HG03354 (cell line): ENCODE measurements around the gene EFCAB13.
"Not testable (repeated sequence)": the region's sequence is repeated elsewhere in the genome, so short reads cannot be mapped to it uniquely, and the experiment has no call there.

Experiments
- ATAC-seq: cut with Tn5 transposase; IDR thresholded peaks from one replicate; pipeline ENCODE4 v1.9.1; 2021; ENCODE audit warnings: mild to moderate bottlenecking; ENCODE audit not compliant: unreplicated experiment, poor library complexity, severe bottlenecking

Gene EFCAB13

DNA sequence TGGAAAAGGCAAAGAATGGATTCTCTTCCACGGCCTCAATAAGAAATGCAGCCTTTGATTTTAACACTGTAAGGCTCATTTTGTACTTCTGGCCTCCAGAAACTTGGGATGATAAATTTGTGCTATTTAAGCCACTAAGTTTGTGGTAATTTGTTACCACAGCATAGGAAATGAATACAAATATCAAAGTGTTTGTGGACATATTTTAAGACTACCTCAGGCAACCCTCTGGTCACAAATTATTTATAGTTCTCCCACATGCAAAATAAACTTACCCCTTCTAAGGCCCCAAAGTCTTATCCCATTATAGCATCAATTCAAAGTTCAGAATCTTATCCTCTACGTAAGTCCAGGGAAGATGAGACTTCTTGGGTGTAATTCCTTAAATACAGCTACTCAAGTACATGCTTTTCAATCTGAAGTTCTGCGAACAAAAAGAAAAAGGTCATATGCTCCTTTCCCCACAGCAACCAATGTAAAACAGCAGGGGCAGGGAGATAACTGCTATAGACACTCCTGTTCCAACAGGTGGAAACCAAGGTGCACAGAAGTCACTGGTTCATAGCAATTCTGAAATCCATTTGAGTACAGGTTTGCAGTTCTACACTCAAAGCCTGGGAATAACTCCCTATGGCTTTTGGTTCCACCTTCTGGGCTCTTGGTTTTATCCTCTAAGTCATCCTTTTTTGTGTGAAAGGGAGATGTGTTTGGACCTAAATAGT is 5.4 kb upstream of the EFCAB13 start:
- ATAC-seq: no peak

- ATAC-seq: no peak
These were observed 2.8 kb upstream of the EFCAB13 start for GRCh38 chr17:47320879-47321502.

DNA sequence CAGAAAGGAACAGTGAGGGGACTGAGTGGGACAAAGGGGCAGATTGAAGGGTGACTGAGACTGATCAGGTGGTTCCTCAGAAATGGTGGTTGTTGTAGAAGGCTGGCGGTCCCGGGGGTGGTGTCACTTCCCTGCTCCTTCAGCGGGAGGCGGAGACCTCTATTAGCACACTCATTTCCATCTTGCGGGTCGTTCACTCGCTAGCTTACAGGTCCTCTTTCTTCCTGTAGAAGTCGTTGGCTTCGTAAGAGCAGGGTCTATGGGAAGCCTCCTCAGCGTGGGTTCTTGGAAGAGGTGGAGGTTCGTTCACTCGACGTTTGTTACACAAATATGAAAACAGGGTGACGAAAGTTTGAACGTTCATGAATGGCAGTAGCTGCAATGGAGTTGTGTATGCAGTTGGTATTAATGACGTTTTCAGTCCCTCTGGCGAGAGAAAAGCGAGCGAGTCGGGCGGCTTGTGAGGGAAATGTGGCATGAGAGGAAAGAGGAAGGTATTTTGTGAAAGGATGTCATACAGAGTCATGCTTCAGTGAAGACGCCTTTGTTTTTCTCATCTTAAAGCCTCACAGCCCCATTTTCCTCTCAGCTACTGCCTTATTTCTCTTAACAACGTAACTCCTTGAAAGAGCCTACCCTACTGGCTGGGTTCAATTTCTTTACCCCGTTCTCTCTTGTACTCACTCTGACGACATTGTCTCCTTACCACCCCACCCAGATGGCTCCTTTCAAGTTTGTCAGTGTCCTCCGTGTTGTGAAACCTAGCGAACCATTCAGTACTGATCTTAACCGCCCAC is 667 bp downstream of the EFCAB13 start:
- ATAC-seq: peak; percentile 52

- ATAC-seq: no peak
These were observed 1.4 kb downstream of the EFCAB13 start for GRCh38 chr17:47325176-47325575.

DNA sequence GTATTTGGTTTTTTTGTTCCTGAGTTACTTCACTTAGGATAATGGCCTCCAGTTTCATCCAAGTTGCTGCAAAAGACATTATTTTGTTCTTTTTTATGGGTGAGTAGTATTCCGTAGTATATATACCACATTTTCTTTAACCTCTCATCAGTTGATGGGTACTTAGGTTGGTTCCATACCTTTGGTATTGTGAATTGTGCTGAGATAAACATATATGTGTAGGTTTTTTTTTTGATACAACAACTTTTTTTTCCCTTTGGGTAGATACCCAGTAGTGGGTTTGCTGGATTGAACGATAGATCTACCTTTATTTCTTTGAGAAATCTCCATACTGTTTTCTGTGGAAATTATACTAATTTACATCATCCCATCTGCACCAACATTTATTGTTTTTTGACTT is 6.8 kb downstream of the EFCAB13 start:
- no peak for ATAC-seq

DNA sequence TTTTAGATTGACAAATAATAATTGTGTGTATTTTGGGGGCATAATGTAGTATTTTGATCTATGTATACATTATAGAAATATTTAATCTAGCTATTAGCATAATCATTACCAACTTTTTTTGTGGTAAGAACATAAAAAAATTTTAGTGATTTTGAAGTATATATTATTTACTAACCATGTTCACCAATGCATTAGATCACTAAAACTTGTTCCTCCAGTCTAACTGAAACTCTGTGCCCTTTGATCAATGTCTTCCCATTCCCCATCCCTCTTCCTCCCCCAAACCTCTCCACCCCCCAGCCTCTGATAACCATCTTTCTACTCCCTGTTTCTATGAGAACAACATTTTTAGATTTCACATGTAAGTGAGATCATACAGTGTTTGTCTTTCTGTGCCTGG is 8.5 kb downstream of the EFCAB13 start:
- no peak for ATAC-seq

DNA sequence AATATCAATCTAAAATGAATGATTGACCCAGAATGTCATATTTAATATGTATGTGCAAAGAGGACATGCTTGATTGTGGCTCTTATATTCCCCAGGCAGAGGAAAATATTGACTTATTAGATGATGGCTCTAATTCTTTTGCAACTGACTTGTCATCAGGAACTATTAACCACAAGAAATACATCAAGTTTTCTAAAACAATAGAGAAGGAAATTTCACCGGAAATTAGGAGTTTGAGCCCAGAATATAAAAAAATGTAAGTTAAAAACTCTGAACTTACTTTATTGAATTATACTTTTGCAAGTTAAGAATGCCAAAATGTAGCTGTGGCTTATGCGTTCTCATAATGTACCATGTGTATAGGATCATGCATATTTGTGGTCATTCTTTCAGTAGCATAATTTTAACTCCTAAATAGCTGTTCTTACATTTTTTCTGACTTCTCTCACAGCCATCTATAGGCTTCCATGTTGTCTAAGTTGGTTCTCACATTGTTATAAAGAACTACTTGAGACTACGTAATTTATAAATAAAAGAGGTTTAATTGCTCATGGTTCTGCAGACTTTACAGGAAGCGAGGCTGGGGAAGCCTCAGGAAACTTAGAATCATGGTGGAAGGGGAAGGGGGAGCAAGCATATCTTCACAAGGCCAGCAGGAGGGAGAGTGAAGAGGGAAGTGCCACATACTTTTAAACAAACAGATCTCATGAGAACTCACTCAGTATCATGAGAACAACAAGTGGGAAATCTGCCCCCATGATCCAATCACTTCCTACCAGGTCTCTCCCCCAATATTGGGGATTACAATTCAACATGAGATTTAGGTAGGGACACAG is 11.6 kb downstream of the EFCAB13 start:
- no peak for ATAC-seq

DNA sequence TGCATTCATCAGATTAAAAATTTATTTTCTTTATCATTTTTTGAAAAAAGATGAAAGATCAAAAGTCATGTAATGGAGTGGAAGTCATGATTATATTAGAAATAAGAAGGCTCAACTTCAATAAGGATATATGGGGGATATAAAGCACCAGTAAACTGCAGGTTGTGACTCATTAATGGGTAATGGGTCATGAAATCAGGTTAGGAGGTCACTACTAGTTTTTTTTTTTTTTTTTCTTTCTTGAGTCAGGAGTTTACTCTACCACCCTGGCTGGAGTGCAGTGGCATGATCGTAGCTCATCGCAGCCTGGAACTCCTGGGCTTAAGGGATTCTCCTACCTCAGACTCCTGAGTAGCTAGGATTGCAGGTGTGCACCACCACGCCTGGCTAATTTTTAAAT is 14.3 kb downstream of the EFCAB13 start:
- no peak for ATAC-seq

DNA sequence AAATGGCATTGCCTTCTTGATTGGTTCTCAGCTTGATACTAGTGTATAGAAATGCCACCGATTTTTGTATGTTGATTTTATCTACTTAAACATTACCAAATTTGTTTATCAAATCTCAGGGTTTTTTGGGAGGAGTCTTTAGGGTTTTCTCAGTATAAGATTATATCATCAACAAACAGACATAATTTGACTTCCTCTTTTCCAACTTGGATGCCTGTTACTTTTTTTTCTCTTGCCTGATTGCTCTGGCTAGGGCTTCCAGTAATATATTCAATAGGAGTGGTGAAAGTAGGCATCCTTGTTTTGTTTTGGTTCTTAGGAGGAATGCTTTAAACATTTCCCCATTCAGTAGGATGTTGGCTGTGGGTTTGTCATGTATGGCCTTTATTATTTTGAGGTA is 29.1 kb downstream of the EFCAB13 start:
- no peak for ATAC-seq

DNA sequence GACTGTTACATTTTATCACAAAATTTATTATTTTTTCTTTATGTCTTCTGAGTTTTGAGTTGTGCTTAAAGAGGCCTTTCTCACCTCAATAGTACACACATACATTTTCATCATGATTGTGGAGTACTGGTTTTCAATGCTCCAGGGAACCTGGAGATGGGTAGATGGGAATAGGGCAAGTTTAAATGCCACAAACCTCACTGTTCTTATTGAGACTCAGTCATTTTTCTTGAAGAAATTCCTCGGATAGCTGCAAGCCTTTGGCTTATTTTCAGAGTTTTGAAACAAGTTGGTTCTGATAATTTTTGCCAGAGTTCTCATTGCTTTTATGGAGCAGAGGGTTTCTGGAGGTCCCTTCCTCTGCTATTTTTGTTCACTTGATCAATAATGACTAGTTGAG is 34.9 kb downstream of the EFCAB13 start:
- no peak for ATAC-seq

DNA sequence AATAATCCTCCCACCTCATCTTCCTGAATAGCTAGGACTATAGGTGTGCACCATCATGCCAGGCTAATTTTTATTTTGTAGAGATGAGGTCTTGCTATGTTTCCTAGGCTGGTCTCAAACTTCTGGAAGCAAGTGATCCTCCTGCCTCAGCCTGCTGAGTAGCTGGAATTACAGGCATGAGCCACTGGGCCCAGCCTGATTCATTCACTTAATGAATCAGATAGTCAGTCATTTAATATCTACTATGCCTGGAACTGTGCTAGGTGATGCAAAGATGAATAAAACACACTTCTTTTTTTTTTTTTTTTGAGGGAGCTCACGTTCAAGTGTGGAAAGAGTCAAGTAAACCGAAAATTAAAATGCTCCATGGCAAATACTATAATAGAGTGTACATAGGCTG is 39.4 kb downstream of the EFCAB13 start:
- ATAC-seq: no peak

DNA sequence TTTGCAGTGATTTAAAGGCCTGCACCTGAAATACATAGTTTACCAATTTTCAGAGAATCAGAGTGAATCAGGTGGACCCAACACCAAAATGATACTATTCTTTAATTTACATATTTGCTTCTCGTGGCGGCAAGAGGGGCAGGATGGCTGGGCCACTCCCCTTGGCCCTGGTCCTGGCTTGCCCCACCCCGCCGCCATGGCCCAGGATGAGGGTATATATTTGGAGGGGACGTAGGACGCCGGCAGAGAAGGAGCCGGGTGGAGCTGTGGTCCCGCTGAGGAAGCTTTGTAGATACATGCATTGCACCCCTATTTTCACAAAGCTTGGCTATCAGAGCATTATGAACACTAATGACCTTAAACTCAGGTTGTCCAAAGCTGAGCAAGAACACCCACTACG is 43.5 kb downstream of the EFCAB13 start:
- ATAC-seq: no peak

- no peak for ATAC-seq
These were observed 44.5 kb downstream of the EFCAB13 start for GRCh38 chr17:47368262-47368661.

GRCh38 chr17:47370899-47371298 is 47.1 kb downstream of the EFCAB13 start:
- not testable (repeated sequence) for ATAC-seq

DNA sequence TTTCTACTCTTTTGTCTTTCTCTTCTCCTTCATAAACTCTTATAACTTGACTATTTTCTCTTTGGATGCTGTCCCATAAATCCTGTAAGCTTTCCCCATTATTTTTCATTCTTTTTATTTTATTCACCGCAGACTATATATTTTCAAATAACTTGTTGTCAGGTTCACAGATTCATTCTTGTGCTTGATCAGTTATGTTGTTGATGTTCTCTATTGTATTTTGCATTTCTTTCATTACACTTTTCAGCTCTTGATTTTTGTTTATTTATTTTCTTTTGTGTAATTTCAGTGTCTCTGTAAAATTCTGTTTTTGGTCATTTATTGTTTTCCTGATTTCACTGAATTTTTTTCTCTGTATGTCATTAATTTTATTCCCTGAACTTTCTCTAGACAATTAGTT is 49.2 kb downstream of the EFCAB13 start:
- no peak for ATAC-seq

- no peak for ATAC-seq
These were observed 52.5 kb downstream of the EFCAB13 start for GRCh38 chr17:47376247-47376646.

DNA sequence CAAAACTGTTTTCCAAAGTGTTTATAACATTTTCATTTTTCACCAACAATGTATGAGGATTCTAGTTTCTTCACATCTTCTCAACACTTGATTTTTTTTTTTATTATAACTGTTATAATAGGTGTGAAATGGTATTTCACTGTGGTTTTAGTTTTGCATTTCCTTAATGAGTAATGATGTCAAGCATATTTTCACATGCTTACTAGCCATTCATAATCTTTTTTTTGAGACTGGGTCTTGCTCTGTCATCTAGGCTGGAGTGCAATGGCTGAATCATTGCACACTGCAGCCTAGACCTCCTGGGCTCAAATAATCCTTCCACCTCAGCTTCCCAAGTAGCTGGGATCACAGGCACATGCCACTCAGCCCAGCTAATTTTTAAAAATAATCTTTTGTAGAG is 65.1 kb downstream of the EFCAB13 start:
- no peak for ATAC-seq

DNA sequence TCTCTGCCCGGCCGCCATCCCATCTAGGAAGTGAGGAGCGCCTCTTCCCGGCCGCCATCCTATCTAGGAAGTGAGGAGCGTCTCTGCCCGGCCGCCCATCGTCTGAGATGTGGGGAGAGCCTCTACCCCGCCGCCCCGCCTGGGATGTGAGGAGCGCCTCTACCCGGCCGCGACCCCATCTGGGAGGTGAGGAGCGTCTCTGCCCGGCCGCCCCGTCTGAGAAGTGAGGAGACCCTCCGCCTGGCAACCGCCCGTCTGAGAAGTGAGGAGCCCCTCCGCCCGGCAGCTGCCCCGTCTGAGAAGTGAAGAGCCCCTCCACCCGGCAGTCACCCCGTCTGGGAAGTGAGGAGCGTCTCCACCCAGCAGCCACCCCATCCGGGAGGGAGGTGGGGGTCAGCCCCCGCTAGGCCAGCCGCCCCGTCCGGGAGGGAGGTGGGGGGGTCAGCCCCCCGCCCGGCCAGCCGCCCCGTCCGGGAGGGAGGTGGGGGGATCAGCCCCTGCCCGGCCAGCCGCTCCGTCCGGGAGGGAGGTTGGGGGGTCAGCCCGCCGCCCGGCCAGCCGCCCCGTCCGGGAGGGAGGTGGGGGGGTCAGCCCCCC is 73.9 kb downstream of the EFCAB13 start:
- ATAC-seq: not testable (repeated sequence)

GRCh38 chr17:47400333-47400732 is 76.6 kb downstream of the EFCAB13 start:
- no peak for ATAC-seq

DNA sequence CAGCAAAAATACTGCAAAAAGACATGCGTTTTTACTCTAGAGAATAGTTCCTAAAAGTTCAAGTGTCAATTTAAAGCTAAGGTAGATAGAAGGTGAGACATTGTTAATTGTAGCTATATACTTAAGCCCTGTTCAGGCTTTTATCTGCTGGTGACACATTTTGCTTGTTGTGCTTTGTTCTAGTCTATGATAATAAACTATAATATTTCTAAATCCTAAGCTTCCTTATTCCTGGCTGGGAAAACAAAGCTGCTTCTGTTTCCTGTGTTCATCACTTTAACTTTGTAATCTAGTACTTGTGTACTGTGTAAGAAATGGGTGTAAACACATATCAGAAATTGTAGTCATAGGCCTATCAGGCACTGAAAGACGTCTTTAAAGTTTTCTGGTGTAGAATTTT is 77.3 kb downstream of the EFCAB13 start:
- no peak for ATAC-seq
